GM19023 (cell line): ENCODE data around the gene RIBC1.
"Not testable (repeated sequence)": the region's sequence is repeated elsewhere in the genome, so short reads cannot be mapped to it uniquely, and the experiment has no call there.

Experiments
- ATAC-seq: cut with Tn5 transposase; IDR thresholded peaks from one replicate; pipeline ENCODE4 v1.9.1; 2021; ENCODE audit warnings: mild to moderate bottlenecking, moderate library complexity; ENCODE audit not compliant: unreplicated experiment

Gene RIBC1

GRCh38 chrX:53422861-53423306 lies at the start of gene RIBC1:
Gene RIBC1, plus strand, starts transcription at chrX:53422873. Its CDS starts 3,404 bp downstream, at chrX:53426277.
- no peak for ATAC-seq

- ATAC-seq = no peak
These were observed 49.4 kb upstream of the RIBC1 start for GRCh38 chrX:53373307-53373706.

- no peak for ATAC-seq
These were observed 48.4 kb upstream of the RIBC1 start for GRCh38 chrX:53374222-53374820.

GRCh38 chrX:53374923-53375322 lies 47.8 kb upstream of the RIBC1 start:
- ATAC-seq = no peak

GRCh38 chrX:53376888-53377287 lies 45.8 kb upstream of the RIBC1 start:
- no peak for ATAC-seq

GRCh38 chrX:53377464-53377863 lies 45.2 kb upstream of the RIBC1 start:
- ATAC-seq = no peak

GRCh38 chrX:53379008-53379710 lies 43.5 kb upstream of the RIBC1 start:
- ATAC-seq = no peak

- no peak for ATAC-seq
These were observed 42.9 kb upstream of the RIBC1 start for GRCh38 chrX:53379747-53380146.

- no peak for ATAC-seq
These were observed 39.1 kb upstream of the RIBC1 start for GRCh38 chrX:53383376-53384076.

GRCh38 chrX:53395605-53396298 lies 26.9 kb upstream of the RIBC1 start:
- no peak for ATAC-seq

GRCh38 chrX:53398216-53398615 lies 24.5 kb upstream of the RIBC1 start:
- ATAC-seq = no peak

- no peak for ATAC-seq
These were observed 19.1 kb upstream of the RIBC1 start for GRCh38 chrX:53403535-53403934.

GRCh38 chrX:53412446-53412845 lies 10.2 kb upstream of the RIBC1 start:
- no peak for ATAC-seq

GRCh38 chrX:53420351-53420750 lies 2.3 kb upstream of the RIBC1 start:
- ATAC-seq = not testable (repeated sequence)

- ATAC-seq = no peak
These were observed 1.5 kb upstream of the RIBC1 start for GRCh38 chrX:53421125-53421524.

GRCh38 chrX:53421772-53422085 lies 944 bp upstream of the RIBC1 start:
- peak; percentile 20 for ATAC-seq

GRCh38 chrX:53422086-53422860 lies 400 bp upstream of the RIBC1 start, which contains the start of gene SMC1A:
Gene SMC1A, minus strand, starts transcription at chrX:53422654. Its CDS starts 54 bp downstream, at chrX:53422600.
- peak; percentile 92 for ATAC-seq

- ATAC-seq = no peak
These were observed 7.1 kb downstream of the RIBC1 start for GRCh38 chrX:53429755-53430154.

- ATAC-seq = no peak
These were observed 7.6 kb downstream of the RIBC1 start for GRCh38 chrX:53430231-53430630.
